IPS-18a (cell line): ENCODE results near the gene GRAP2.
"Not testable (repeated sequence)": the region's sequence is repeated elsewhere in the genome, so short reads cannot be mapped to it uniquely, and the experiment has no call there.

Experiments used
- H3K27ac ChIP-seq: one replicate; pipeline ENCODE4 v1.5.1; 2013; ENCODE audit warnings: low read length
- H3K27me3 ChIP-seq: one replicate; pipeline ENCODE4 v1.6.1; 2013; ENCODE audit warnings: mild to moderate bottlenecking, low read length; ENCODE audit not compliant: control insufficient read depth, insufficient read depth
- H3K36me3 ChIP-seq: one replicate; pipeline ENCODE4 v1.6.1; 2013; ENCODE audit warnings: low read depth, low read length; ENCODE audit not compliant: control insufficient read depth
- H3K4me1 ChIP-seq: one replicate; pipeline ENCODE4 v1.6.1; 2013; ENCODE audit warnings: low read depth, low read length; ENCODE audit not compliant: control insufficient read depth
- H3K4me3 ChIP-seq: one replicate; pipeline ENCODE4 v1.5.1; 2013; ENCODE audit warnings: low read length
- H3K9ac ChIP-seq: one replicate; pipeline ENCODE4 v1.6.1; 2013; ENCODE audit warnings: mild to moderate bottlenecking, low read length, moderate library complexity
- H3K9me3 ChIP-seq: one replicate; pipeline ENCODE4 v1.6.1; 2013; ENCODE audit warnings: low read depth, low read length; ENCODE audit not compliant: control insufficient read depth

GRAP2 gene

DNA sequence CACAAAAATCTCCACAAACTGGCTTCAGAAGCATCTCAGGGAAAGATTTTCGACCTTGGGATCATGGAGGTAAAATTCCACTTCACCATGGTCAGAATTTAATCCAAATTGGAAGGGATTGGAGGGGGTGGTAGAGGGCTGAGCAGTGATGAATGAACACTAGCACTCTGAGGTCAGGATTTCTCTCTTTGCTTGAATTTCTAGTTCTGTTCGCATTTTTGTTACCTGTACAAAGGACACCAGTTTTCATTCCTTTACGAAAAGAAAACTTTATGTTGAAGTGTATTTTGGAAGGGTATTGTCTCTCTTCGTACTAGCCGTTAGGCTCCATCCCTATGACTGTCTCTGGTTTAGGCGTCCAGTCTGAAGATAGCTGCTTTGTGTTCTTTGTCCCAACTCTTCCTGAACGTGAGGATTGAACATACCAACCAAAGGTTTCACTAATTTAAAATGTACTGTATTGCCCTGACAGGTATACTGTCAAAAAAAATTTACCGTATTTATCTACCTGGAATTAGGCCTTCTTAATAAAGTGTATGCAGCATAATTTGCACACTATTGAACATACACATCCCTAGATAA, 772 bp downstream of the GRAP2 start:
- Histone ChIP-seq H3K27ac (no peak overlapping the region), H3K36me3 (no peaks in the 10 kb centered on the region), H3K27me3 (no peaks in the 10 kb centered on the region), H3K9ac (no peak overlapping the region), H3K4me3 (no peak overlapping the region), H3K4me1 (peaks cover 7% of the 10 kb centered on the region), H3K9me3 (no peaks in the 10 kb centered on the region)

DNA sequence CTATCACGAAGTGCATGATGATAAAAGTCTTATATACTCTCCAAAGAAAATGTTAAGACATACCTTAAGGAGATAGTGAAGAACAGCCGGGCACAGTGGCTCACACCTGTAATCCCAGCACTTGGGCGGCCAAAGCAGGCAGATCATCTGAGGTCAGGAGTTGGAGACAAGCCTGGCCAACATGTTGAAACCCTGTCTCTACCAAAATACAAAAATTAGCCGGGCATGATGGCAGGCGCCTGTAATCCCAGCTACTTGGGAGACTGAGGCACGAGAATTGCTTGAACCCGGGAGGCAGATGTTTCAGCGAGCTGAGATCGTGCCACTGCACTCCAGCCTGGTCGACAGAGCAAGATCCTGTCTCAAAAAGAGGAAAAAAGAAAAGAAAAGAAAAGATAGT, 3.1 kb downstream of the GRAP2 start:
- H3K4me3 ChIP-seq, H3K9me3 ChIP-seq, H3K27me3 ChIP-seq, H3K4me1 ChIP-seq, H3K36me3 ChIP-seq, H3K27ac ChIP-seq, H3K9ac ChIP-seq: not testable (repeated sequence)

DNA sequence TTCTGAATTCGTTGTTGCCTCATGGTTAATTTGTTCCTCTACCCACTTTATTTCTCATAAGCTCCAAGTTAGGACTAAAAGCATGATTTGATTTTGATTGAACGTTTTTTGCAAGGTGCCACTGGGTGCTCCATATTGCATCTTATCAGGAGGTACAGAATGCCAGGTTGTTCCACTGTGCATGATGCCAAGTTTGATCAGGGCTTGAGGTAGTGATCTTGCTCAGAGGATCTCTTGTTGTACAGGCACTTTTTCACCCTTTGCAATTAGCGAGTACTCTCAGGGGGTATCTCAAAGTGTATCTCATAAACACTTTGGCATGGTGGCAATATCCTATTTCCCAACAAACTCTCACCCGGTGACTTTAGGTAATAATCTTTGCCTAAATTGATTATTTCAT, 4.0 kb downstream of the GRAP2 start:
- no peak overlapping the region for H3K27ac ChIP-seq
- H3K9me3 ChIP-seq = no peaks in the 10 kb centered on the region
- no peak overlapping the region for H3K9ac ChIP-seq
- no peaks in the 10 kb centered on the region for H3K27me3 ChIP-seq
- H3K4me3 ChIP-seq = no peak overlapping the region
- H3K36me3 ChIP-seq = no peaks in the 10 kb centered on the region
- peaks cover 9% of the 10 kb centered on the region for H3K4me1 ChIP-seq

DNA sequence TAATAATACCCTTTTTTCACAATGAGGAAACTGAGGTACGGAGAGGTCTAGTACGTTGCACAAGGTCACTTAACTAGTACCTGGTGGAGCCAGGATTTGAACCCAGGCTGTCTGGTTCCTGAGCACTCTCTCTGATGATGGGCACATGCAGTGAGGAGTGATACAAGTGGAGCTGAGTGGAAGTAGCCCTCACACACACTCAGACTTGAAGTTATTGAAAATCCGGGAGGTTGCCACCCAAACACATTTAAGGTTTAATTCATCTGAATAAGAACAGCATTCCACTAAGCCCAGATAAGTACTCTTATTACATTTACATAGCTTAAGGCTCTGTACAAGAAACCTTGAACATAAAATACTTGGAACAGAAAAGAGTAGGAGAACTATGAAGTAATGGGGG, 4.8 kb downstream of the GRAP2 start:
- no peak overlapping the region for H3K4me3 ChIP-seq
- peaks cover 9% of the 10 kb centered on the region for H3K4me1 ChIP-seq
- H3K27me3 ChIP-seq = no peaks in the 10 kb centered on the region
- no peaks in the 10 kb centered on the region for H3K36me3 ChIP-seq
- H3K27ac ChIP-seq = no peak overlapping the region
- H3K9ac ChIP-seq = no peak overlapping the region
- no peaks in the 10 kb centered on the region for H3K9me3 ChIP-seq

DNA sequence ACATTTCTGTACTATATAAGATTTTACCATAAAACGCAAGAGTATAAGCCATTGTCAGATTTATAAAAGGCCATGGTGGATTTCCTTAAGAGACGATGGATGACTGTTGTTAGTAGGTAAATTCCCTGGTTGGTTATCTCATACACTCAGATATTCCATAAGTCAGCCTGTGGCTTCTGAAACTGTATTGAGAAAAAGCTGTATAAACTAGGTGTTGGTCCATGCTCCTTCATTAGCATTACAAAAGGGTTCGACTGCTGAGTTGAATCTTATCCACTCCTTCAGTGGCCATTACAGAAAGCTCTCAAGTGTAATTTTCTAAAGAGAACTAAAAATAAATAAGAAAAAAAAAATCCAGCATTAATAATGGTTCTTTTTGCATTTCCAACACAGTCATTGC, 5.3 kb downstream of the GRAP2 start:
- H3K9me3 ChIP-seq = no peaks in the 10 kb centered on the region
- no peak overlapping the region for H3K27ac ChIP-seq
- H3K4me3 ChIP-seq = no peak overlapping the region
- H3K9ac ChIP-seq = no peak overlapping the region
- H3K4me1 ChIP-seq = peaks cover 9% of the 10 kb centered on the region
- H3K36me3 ChIP-seq = no peaks in the 10 kb centered on the region
- H3K27me3 ChIP-seq = no peaks in the 10 kb centered on the region

DNA sequence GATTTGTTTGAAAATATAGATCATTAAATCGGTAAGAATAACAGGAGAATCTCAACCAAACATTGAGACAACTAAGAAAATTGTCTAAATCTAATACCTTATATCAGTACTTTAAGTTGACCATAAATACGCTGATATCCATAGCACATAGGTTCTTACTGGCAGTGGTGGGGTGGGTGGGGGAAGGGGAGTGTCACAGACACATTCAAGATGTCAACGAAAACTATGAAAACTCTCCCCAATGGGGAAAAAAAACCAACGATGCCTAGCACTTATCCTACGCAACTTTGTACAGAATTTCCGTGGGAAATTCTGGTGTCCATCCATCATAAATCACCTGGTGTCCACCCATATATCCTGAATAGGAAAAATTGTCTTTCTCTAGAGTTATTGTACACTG, 6.2 kb downstream of the GRAP2 start:
- no peaks in the 10 kb centered on the region for H3K27me3 ChIP-seq
- no peaks in the 10 kb centered on the region for H3K9me3 ChIP-seq
- peaks cover 9% of the 10 kb centered on the region for H3K4me1 ChIP-seq
- no peak overlapping the region for H3K4me3 ChIP-seq
- no peak overlapping the region for H3K27ac ChIP-seq
- no peak overlapping the region for H3K9ac ChIP-seq
- H3K36me3 ChIP-seq = no peaks in the 10 kb centered on the region

DNA sequence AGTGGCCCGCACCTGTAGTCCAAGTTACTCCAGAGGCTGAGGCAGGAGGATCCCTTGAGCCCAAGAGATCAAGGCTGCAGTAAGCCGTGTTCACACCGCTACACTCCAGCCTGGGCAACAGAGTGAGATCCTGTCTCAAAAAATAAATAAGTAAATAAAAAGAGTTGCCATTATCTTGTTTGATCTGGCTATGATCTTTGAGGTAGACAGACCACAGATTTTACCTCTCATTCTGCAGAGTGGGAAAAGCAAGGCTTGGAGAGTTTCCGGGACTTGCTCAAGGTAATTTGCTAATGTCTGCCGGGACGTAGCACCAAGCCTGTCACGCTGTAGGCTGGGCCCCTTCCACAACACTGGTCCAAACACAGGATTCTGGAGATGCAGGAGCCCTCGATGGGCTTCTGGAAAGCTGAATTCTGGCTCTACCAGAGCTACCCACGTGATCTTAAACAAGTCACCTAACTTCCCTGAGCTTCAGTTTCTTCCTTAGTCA, 6.8 kb downstream of the GRAP2 start:
- no peak overlapping the region for H3K9ac ChIP-seq
- H3K9me3 ChIP-seq = no peaks in the 10 kb centered on the region
- H3K27ac ChIP-seq = no peak overlapping the region

DNA sequence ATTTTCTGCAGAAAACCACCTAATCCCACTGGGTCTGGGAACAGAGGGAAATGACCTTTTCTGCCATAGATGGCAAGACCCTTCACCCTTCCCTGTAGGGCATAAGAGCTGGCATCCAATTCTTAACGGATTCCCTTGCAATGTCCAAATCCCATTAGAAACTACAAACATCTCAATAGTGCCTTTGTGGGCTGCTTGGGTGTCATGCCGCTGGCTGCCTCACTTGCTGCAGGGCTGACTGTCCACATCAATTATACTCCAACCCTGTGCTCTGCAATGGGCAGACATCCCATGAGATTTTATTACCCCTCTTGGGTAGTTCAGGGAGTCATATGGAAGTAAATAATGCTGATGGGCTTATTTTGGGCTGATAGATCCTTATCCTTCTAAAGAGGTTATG, 7.3 kb downstream of the GRAP2 start:
- peaks cover 9% of the 10 kb centered on the region for H3K4me1 ChIP-seq
- no peaks in the 10 kb centered on the region for H3K36me3 ChIP-seq
- no peaks in the 10 kb centered on the region for H3K27me3 ChIP-seq
- H3K9me3 ChIP-seq = no peaks in the 10 kb centered on the region
- no peak overlapping the region for H3K9ac ChIP-seq
- no peak overlapping the region for H3K4me3 ChIP-seq
- no peak overlapping the region for H3K27ac ChIP-seq

More for the DNA sequence above, 6.8 kb downstream of the GRAP2 start:
- Histone ChIP-seq H3K36me3 (no peaks in the 10 kb centered on the region), H3K27me3 (no peaks in the 10 kb centered on the region), H3K4me1 (peaks cover 9% of the 10 kb centered on the region), H3K4me3 (no peak overlapping the region)

DNA sequence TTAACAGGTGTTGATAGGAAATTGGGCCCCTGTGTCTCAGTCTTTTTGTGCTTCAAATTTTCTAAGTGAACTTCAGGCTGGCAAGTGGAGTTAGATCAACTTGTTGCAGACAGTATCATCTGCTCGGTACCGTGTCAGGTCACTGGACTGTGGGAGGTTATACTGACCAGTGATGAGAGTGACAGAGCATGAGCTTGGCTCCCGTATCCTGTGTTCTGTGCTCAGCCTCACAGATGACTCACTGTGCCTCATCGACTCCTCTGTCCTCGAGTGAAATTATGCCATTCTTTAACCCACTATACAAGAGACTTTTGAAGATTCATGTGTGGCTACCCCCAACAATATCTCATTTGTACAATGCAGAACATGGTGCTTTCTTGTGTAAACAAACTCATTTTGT, 7.9 kb downstream of the GRAP2 start:
- Histone ChIP-seq H3K9ac (no peak overlapping the region), H3K9me3 (no peaks in the 10 kb centered on the region), H3K4me1 (peaks cover 9% of the 10 kb centered on the region), H3K27ac (no peak overlapping the region), H3K27me3 (no peaks in the 10 kb centered on the region), H3K4me3 (no peak overlapping the region), H3K36me3 (no peaks in the 10 kb centered on the region)

DNA sequence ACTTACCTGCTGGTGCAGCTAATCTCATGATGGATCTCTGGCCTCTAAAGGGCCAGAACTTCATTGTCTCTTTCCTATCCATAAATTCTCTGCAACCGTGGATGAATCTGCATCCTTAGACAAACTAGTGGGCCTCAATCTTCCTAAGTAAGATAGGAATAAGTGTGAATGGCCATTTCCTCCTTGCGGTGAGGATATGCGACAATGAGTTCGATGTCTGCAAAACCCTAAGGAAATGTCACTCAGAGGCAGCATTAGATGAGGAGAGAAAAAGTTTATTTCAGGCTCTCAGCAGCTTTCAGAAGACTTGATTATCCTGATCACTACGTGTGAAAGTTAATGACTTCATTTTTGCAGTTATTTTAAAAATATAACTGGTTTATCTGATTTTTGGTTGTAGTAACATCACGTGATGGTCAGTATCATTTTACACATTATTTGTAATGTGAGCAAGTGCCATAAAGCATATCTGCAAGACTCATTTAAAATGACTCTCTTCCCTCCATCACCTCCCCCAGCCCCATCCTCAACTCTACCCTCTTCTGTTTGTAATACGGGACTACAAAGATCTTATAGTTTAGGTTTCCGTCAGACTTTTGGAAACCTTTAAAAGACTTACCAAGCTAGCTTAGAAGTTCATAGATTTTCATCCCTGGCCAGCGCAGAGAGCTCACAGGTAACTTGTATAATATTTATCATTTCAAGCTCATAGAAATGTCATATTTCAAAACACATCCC, 10.2 kb downstream of the GRAP2 start:
- Histone ChIP-seq H3K9ac (no peak overlapping the region), H3K27ac (no peak overlapping the region), H3K4me3 (no peak overlapping the region), H3K4me1 (peaks cover 8% of the 10 kb centered on the region), H3K27me3 (no peaks in the 10 kb centered on the region), H3K9me3 (no peaks in the 10 kb centered on the region), H3K36me3 (no peaks in the 10 kb centered on the region)

DNA sequence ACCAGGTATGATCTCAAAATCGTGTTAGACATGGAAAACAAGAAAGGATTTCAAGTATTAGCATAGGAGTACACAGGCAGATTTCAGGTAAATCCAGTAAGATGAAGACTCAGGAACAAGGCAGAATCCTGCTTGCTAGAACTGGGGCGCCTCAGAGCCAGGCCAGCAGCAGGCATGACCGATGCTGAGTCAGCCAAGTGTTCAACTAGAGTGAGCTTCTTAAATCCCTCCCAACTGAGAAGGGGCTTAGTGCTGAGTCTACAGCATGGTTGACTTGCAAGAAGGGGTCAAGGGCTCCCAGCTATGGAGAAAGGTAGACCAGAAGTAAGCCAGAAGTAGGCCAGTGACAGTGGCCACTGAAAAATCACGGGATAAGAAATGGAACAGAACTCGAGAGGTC, 12.4 kb downstream of the GRAP2 start:
- H3K27ac ChIP-seq = no peak overlapping the region
- H3K9ac ChIP-seq = no peak overlapping the region
- H3K27me3 ChIP-seq = no peaks in the 10 kb centered on the region
- no peaks in the 10 kb centered on the region for H3K36me3 ChIP-seq
- no peak overlapping the region for H3K4me3 ChIP-seq
- no peaks in the 10 kb centered on the region for H3K4me1 ChIP-seq
- H3K9me3 ChIP-seq = no peaks in the 10 kb centered on the region

DNA sequence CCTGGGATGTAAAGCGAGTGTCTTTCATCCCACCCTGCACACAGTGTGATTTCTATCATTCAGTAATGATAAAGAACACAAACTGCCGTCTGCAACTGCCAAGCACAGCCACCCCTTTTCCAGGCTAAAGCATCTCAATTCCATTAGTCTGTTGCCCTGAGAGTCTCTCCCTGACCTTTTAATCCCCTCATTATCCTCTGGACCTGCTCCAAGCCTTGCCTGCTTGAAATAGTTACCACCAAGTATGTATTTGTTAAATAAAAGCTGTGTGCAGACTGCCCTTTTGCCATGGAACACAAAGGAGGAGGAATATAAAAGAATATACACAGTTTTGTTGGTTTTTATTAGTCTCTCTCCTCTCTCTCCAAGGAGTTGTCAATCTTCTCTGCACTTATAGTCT, 13.0 kb downstream of the GRAP2 start:
- H3K27me3 ChIP-seq = no peaks in the 10 kb centered on the region
- H3K27ac ChIP-seq = no peak overlapping the region
- no peaks in the 10 kb centered on the region for H3K4me1 ChIP-seq
- H3K4me3 ChIP-seq = no peak overlapping the region
- H3K9me3 ChIP-seq = no peaks in the 10 kb centered on the region
- H3K9ac ChIP-seq = no peak overlapping the region
- H3K36me3 ChIP-seq = no peaks in the 10 kb centered on the region
